K562 (cell line): Measurements from ENCODE around the gene PRKAR2B. TPM values are rescaled to one million over a fixed set of nuclear protein-coding genes. Genes with fewer than 3 reads are reported as not detected.

ENCODE experiments used
- CREB1 ChIP-seq, 2 experiments: sonication (generic) in 1 of 2; formaldehyde crosslinking in 1 of 2; IDR thresholded peaks; 2 replicates each; pipeline versions ENCODE4 v1.6.1 to v1.8.0; 2012 to 2022; ENCODE audit warnings: inconsistent platforms in 1 of 2, mild to moderate bottlenecking in 1 of 2, missing genetic modification reagents in 1 of 2, moderate library complexity in 1 of 2
- HLTF ChIP-seq: fragments of 450-650 bp; IDR thresholded peaks from 2 replicates; pipeline ENCODE4 v1.6.1; 2016
- SMARCA5 ChIP-seq: fragments of 450-650 bp; IDR thresholded peaks from 2 replicates; pipeline ENCODE4 v1.6.1; 2016
- ZNF253 ChIP-seq: fragments of 250-450 bp; sonication (Bioruptor Pico); conservative IDR thresholded peaks from 2 replicates; pipeline ENCODE4 v1.6.1; 2021; ENCODE audit warnings: mild to moderate bottlenecking
- ZNF316 ChIP-seq: fragments of 450-650 bp; IDR thresholded peaks from 2 replicates; pipeline ENCODE4 v1.6.1; 2016
- polyA plus RNA-seq, 8 experiments: library from polyadenylated mRNA; depleted of rRNA in 4 of 8; stranded (reverse) in 5 of 8; unstranded in 3 of 8; fragments of >200 nt; fragmentation: Nextera tagmentation in 2 of 8; fragmentation: Illumina TruSeq in 1 of 8; extraction: Ambion mirVana in 2 of 8; extraction: Trizol in 1 of 8; gene quantifications; 2 replicates each; pipeline versions ENCODE4 v1.2.1 to v1.2.3, GENCODE V29; 2011 to 2014; ENCODE audit warnings: inconsistent platforms in 1 of 8, missing spikeins in 1 of 8
- total RNA-seq, 7 experiments: library from RNA; depleted of rRNA in 6 of 7; stranded (reverse); fragments of >200 nt in 6 of 7; fragmentation: Illumina TruSeq in 2 of 7; extraction: Trizol in 2 of 7; gene quantifications; 2 replicates each; pipeline versions ENCODE4 v1.2.1 to v1.2.3, GENCODE V29; 2011 to 2021; ENCODE audit warnings: low replicate concordance in 1 of 7
- TF ChIP-seq, protein P1 (sequence below): fragments of 450-650 bp; IDR thresholded peaks from 2 replicates; pipeline ENCODE4 v1.7.0; 2016; ENCODE audit warnings: borderline replicate concordance
- TF ChIP-seq, protein P2 (sequence below): fragments of 450-650 bp; formaldehyde crosslinking; conservative IDR thresholded peaks from 2 replicates; pipeline ENCODE4 v1.4.0; 2022; ENCODE audit warnings: mild to moderate bottlenecking, missing genetic modification characterization
- TF ChIP-seq, protein P3 (sequence below): sonication (generic); formaldehyde crosslinking; IDR thresholded peaks from 2 replicates; pipeline ENCODE4 v1.8.0; 2022; ENCODE audit warnings: mild to moderate bottlenecking, missing genetic modification reagents
- TF ChIP-seq, protein P4 (sequence below), 2 experiments: fragments of 450-650 bp in 1 of 2; sonication (generic) in 1 of 2; formaldehyde crosslinking in 1 of 2; IDR thresholded peaks; 2 replicates each; pipeline versions ENCODE4 v1.7.1 to v1.9.0; 2016 to 2022; ENCODE audit warnings: inconsistent platforms in 1 of 2, mild to moderate bottlenecking in 1 of 2, missing genetic modification reagents in 1 of 2

The PRKAR2B gene
- total and polyA plus RNA-seq, 9 of the 15 experiments (the other 6 are each of a cell fraction or from before 2014, with no cell fraction given), result 59.0 to 173 (median 129) TPM

DNA sequence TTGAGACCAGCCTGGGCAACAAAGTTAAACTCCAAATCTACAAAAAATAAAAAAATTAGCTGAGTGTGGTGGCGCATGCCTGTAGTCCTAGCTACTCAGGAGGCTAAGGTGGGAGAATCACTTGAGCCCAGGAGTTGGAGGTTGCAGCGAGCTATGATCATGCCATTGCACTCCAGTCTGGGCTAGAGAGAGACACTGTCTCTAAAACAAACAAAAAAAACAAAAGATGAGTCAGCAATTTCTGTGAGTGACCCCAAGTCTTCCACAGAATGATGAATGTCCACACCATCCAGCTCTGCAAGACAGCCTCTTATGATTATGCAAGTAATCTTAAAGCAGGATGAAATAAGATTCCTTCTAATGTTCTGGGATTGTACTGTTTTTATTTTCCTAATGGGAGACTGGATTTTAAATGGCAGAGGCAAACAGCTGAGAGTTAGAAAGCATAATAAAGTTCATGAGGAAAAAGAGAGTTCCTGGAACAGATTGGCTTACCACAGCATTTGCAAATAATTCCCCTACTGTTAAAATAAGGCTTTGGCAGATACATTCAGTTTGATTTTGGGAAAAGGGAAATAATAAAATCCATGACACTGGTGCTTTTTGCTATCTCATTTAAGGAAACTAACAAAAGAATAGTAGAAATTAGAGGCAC is 18.9 kb upstream of the PRKAR2B start (continued):
- TF ChIP-seq, protein P1, sequence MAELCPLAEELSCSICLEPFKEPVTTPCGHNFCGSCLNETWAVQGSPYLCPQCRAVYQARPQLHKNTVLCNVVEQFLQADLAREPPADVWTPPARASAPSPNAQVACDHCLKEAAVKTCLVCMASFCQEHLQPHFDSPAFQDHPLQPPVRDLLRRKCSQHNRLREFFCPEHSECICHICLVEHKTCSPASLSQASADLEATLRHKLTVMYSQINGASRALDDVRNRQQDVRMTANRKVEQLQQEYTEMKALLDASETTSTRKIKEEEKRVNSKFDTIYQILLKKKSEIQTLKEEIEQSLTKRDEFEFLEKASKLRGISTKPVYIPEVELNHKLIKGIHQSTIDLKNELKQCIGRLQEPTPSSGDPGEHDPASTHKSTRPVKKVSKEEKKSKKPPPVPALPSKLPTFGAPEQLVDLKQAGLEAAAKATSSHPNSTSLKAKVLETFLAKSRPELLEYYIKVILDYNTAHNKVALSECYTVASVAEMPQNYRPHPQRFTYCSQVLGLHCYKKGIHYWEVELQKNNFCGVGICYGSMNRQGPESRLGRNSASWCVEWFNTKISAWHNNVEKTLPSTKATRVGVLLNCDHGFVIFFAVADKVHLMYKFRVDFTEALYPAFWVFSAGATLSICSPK, result 0 out of 2 replicates have a peak, but pooled peaks have one; percentile 52
- TF ChIP-seq, protein P2, sequence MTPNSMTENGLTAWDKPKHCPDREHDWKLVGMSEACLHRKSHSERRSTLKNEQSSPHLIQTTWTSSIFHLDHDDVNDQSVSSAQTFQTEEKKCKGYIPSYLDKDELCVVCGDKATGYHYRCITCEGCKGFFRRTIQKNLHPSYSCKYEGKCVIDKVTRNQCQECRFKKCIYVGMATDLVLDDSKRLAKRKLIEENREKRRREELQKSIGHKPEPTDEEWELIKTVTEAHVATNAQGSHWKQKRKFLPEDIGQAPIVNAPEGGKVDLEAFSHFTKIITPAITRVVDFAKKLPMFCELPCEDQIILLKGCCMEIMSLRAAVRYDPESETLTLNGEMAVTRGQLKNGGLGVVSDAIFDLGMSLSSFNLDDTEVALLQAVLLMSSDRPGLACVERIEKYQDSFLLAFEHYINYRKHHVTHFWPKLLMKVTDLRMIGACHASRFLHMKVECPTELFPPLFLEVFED, result no peak
- no peak for TF ChIP-seq ZNF253 (CRISPR knock-in tag)
- TF ChIP-seq SMARCA5, result peak; percentile 87
- peak; percentile 100 for TF ChIP-seq ZNF316
- TF ChIP-seq, protein P3, sequence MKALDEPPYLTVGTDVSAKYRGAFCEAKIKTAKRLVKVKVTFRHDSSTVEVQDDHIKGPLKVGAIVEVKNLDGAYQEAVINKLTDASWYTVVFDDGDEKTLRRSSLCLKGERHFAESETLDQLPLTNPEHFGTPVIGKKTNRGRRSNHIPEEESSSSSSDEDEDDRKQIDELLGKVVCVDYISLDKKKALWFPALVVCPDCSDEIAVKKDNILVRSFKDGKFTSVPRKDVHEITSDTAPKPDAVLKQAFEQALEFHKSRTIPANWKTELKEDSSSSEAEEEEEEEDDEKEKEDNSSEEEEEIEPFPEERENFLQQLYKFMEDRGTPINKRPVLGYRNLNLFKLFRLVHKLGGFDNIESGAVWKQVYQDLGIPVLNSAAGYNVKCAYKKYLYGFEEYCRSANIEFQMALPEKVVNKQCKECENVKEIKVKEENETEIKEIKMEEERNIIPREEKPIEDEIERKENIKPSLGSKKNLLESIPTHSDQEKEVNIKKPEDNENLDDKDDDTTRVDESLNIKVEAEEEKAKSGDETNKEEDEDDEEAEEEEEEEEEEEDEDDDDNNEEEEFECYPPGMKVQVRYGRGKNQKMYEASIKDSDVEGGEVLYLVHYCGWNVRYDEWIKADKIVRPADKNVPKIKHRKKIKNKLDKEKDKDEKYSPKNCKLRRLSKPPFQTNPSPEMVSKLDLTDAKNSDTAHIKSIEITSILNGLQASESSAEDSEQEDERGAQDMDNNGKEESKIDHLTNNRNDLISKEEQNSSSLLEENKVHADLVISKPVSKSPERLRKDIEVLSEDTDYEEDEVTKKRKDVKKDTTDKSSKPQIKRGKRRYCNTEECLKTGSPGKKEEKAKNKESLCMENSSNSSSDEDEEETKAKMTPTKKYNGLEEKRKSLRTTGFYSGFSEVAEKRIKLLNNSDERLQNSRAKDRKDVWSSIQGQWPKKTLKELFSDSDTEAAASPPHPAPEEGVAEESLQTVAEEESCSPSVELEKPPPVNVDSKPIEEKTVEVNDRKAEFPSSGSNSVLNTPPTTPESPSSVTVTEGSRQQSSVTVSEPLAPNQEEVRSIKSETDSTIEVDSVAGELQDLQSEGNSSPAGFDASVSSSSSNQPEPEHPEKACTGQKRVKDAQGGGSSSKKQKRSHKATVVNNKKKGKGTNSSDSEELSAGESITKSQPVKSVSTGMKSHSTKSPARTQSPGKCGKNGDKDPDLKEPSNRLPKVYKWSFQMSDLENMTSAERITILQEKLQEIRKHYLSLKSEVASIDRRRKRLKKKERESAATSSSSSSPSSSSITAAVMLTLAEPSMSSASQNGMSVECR (CRISPR knock-in tag), result no peak
- TF ChIP-seq HLTF, result peak; percentile 91
- TF ChIP-seq, protein P4, sequence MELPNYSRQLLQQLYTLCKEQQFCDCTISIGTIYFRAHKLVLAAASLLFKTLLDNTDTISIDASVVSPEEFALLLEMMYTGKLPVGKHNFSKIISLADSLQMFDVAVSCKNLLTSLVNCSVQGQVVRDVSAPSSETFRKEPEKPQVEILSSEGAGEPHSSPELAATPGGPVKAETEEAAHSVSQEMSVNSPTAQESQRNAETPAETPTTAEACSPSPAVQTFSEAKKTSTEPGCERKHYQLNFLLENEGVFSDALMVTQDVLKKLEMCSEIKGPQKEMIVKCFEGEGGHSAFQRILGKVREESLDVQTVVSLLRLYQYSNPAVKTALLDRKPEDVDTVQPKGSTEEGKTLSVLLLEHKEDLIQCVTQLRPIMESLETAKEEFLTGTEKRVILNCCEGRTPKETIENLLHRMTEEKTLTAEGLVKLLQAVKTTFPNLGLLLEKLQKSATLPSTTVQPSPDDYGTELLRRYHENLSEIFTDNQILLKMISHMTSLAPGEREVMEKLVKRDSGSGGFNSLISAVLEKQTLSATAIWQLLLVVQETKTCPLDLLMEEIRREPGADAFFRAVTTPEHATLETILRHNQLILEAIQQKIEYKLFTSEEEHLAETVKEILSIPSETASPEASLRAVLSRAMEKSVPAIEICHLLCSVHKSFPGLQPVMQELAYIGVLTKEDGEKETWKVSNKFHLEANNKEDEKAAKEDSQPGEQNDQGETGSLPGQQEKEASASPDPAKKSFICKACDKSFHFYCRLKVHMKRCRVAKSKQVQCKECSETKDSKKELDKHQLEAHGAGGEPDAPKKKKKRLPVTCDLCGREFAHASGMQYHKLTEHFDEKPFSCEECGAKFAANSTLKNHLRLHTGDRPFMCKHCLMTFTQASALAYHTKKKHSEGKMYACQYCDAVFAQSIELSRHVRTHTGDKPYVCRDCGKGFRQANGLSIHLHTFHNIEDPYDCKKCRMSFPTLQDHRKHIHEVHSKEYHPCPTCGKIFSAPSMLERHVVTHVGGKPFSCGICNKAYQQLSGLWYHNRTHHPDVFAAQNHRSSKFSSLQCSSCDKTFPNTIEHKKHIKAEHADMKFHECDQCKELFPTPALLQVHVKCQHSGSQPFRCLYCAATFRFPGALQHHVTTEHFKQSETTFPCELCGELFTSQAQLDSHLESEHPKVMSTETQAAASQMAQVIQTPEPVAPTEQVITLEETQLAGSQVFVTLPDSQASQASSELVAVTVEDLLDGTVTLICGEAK (IDR thresholded peaks at IDR 0.05), result 0 out of 2 replicates have a peak, but pooled peaks have one; percentile 56
- TF ChIP-seq, protein P4 (CRISPR knock-in tag; IDR thresholded peaks at IDR 0.05), result no peak
- TF ChIP-seq CREB1 (IDR thresholded peaks at IDR 0.05), result no peak
- TF ChIP-seq CREB1 (CRISPR knock-in tag; IDR thresholded peaks at IDR 0.05), result no peak
